ENCODE measurements around the gene THAP4. TPM values are rescaled to one million over a fixed set of nuclear protein-coding genes. Genes with fewer than 3 reads are reported as not detected.

The THAP4 gene
- total and polyA plus RNA-seq, 2 of the 13 experiments (the other 11 are each of a cell fraction or from before 2014, with no cell fraction given) = 59.7 to 75.7 TPM

DNA sequence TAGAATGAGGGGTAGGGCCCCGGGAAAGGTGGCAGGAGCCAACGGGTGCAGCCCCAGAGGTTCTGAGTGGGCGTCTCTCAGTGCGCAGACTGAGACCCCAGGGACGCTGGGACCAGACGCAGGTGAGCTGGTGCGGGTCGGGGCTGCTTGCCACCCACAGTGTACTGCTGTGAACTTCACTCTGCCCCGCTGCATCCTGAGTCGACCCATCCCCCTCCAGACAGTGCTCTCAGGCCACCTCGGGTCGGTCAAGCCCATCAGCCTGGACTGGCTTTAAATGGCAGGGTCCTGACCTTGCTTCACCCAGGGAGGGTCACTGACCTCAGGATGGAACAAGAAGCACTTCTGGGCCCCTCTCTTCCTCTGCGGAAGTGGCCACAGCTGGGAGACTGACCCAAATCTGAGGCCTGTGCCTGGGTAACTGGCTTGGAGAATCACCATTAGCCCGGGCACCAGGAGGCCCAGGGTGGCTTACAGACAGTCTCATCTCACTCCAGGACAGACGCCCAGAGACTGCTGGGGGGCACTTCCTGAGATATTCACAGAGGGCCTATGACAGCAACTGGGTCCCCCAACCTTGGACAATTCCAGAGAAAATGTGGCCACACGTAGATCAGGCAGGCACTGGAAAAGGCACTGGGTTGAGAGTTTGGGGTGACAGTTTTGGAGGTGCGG is 102.1 kb downstream of the THAP4 start (continued):
- TF ChIP-seq, protein P1, sequence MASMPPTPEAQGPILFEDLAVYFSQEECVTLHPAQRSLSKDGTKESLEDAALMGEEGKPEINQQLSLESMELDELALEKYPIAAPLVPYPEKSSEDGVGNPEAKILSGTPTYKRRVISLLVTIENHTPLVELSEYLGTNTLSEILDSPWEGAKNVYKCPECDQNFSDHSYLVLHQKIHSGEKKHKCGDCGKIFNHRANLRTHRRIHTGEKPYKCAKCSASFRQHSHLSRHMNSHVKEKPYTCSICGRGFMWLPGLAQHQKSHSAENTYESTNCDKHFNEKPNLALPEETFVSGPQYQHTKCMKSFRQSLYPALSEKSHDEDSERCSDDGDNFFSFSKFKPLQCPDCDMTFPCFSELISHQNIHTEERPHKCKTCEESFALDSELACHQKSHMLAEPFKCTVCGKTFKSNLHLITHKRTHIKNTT (CRISPR knock-in tag; IDR thresholded peaks at IDR 0.05) = no peak
- TF ChIP-seq TEAD2 (CRISPR knock-in tag; IDR thresholded peaks at IDR 0.05) (no peak), ZNF232 (CRISPR knock-in tag; IDR thresholded peaks at IDR 0.05; ENCODE audit: borderline replicate concordance) (no peak), HNF4G (IDR thresholded peaks at IDR 0.05; ENCODE audit: borderline replicate concordance, low read depth, low read length) (peak; percentile 46; the same call in 1 of the 2 replicates), HNF4G (CRISPR knock-in tag; IDR thresholded peaks at IDR 0.05; ENCODE audit: borderline replicate concordance, low read depth) (no peak), NR0B2 (CRISPR knock-in tag; IDR thresholded peaks at IDR 0.05) (no peak), ZMAT3 (CRISPR knock-in tag; conservative IDR thresholded peaks at IDR 0.05) (no peak), POLR2AphosphoS2 (IDR thresholded peaks at IDR 0.05; ENCODE audit: low read depth, low read length) (no peak), GLI4 (CRISPR knock-in tag; IDR thresholded peaks at IDR 0.05; ENCODE audit: borderline replicate concordance) (no peak), RFX3 (CRISPR knock-in tag; IDR thresholded peaks at IDR 0.05) (no peak), JUNB (CRISPR knock-in tag; IDR thresholded peaks at IDR 0.05; ENCODE audit: borderline replicate concordance) (no peak), FOXJ3 (CRISPR knock-in tag; IDR thresholded peaks at IDR 0.05; ENCODE audit: borderline replicate concordance) (no peak), ZBTB14 (CRISPR knock-in tag; IDR thresholded peaks at IDR 0.05) (no peak), TFAP4 (IDR thresholded peaks at IDR 0.05; ENCODE audit: borderline replicate concordance, low read depth) (peak; percentile 13; the same call in 1 of the 2 replicates), NR2F2 (IDR thresholded peaks at IDR 0.05; ENCODE audit: borderline replicate concordance, low read depth) (peak; percentile 80)
- TF ChIP-seq, protein P2, sequence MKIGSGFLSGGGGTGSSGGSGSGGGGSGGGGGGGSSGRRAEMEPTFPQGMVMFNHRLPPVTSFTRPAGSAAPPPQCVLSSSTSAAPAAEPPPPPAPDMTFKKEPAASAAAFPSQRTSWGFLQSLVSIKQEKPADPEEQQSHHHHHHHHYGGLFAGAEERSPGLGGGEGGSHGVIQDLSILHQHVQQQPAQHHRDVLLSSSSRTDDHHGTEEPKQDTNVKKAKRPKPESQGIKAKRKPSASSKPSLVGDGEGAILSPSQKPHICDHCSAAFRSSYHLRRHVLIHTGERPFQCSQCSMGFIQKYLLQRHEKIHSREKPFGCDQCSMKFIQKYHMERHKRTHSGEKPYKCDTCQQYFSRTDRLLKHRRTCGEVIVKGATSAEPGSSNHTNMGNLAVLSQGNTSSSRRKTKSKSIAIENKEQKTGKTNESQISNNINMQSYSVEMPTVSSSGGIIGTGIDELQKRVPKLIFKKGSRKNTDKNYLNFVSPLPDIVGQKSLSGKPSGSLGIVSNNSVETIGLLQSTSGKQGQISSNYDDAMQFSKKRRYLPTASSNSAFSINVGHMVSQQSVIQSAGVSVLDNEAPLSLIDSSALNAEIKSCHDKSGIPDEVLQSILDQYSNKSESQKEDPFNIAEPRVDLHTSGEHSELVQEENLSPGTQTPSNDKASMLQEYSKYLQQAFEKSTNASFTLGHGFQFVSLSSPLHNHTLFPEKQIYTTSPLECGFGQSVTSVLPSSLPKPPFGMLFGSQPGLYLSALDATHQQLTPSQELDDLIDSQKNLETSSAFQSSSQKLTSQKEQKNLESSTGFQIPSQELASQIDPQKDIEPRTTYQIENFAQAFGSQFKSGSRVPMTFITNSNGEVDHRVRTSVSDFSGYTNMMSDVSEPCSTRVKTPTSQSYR (CRISPR knock-in tag; IDR thresholded peaks at IDR 0.05; ENCODE audit: borderline replicate concordance) = peak; percentile 93
- TF ChIP-seq, protein P3, sequence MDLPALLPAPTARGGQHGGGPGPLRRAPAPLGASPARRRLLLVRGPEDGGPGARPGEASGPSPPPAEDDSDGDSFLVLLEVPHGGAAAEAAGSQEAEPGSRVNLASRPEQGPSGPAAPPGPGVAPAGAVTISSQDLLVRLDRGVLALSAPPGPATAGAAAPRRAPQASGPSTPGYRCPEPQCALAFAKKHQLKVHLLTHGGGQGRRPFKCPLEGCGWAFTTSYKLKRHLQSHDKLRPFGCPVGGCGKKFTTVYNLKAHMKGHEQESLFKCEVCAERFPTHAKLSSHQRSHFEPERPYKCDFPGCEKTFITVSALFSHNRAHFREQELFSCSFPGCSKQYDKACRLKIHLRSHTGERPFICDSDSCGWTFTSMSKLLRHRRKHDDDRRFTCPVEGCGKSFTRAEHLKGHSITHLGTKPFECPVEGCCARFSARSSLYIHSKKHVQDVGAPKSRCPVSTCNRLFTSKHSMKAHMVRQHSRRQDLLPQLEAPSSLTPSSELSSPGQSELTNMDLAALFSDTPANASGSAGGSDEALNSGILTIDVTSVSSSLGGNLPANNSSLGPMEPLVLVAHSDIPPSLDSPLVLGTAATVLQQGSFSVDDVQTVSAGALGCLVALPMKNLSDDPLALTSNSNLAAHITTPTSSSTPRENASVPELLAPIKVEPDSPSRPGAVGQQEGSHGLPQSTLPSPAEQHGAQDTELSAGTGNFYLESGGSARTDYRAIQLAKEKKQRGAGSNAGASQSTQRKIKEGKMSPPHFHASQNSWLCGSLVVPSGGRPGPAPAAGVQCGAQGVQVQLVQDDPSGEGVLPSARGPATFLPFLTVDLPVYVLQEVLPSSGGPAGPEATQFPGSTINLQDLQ (CRISPR knock-in tag; IDR thresholded peaks at IDR 0.05) = no peak
